Nephron (organoid): Measurements from ENCODE around the gene ULBP2.
"Not testable (repeated sequence)": the region's sequence is repeated elsewhere in the genome, so short reads cannot be mapped to it uniquely, and the experiment has no call there.

ENCODE experiments used
- H3K27ac Mint-ChIP-seq, 3 experiments: 2 replicates each; pipeline ENCODE4 v1.8.0; 2020; ENCODE audit warnings: mixed read lengths in 3 of 3, mild to moderate bottlenecking in 2 of 3, moderate library complexity in 1 of 3
- H3K27me3 Mint-ChIP-seq: 2 replicates; pipeline ENCODE4 v1.8.0; 2021; ENCODE audit warnings: low read depth, mild to moderate bottlenecking, moderate library complexity, mixed read lengths
- H3K36me3 Mint-ChIP-seq: 2 replicates; pipeline ENCODE4 v1.8.0; 2020; ENCODE audit warnings: low read depth, mixed read lengths
- H3K4me1 Mint-ChIP-seq: 2 replicates; pipeline ENCODE4 v1.8.0; 2020; ENCODE audit warnings: mixed read lengths
- H3K4me3 Mint-ChIP-seq, 3 experiments: 2 replicates each; pipeline ENCODE4 v1.8.0; 2020; ENCODE audit warnings: mild to moderate bottlenecking in 3 of 3, mixed read lengths in 3 of 3, moderate library complexity in 2 of 3
- H3K9me3 Mint-ChIP-seq: 2 replicates; pipeline ENCODE4 v1.8.0; 2020; ENCODE audit warnings: mixed read lengths
- TF ChIP-seq, protein P1 (sequence below), 3 experiments: fragments of 200-600 bp; sonication (generic); IDR thresholded peaks; one replicate each; pipeline ENCODE4 v1.5.0; 2021; ENCODE audit warnings: antibody characterized with exemption in 3 of 3; ENCODE audit not compliant: unreplicated experiment in 3 of 3

Gene ULBP2

GRCh38 chr6:149933036-149933435, 8.8 kb upstream of the ULBP2 start:
- Mint-ChIP-seq H3K27me3 (peaks cover 99% of the 10 kb centered on the region), H3K36me3 (no peaks in the 10 kb centered on the region)

GRCh38 chr6:149933461-149933860, 8.4 kb upstream of the ULBP2 start:
- Mint-ChIP-seq H3K9me3 (peaks cover 6% of the 10 kb centered on the region), H3K4me3 (no peak overlapping the region), H3K4me1 (no peaks in the 10 kb centered on the region), H3K27me3 (peaks cover 99% of the 10 kb centered on the region), H3K27ac (no peak overlapping the region), H3K36me3 (no peaks in the 10 kb centered on the region)
- TF ChIP-seq, protein P1, sequence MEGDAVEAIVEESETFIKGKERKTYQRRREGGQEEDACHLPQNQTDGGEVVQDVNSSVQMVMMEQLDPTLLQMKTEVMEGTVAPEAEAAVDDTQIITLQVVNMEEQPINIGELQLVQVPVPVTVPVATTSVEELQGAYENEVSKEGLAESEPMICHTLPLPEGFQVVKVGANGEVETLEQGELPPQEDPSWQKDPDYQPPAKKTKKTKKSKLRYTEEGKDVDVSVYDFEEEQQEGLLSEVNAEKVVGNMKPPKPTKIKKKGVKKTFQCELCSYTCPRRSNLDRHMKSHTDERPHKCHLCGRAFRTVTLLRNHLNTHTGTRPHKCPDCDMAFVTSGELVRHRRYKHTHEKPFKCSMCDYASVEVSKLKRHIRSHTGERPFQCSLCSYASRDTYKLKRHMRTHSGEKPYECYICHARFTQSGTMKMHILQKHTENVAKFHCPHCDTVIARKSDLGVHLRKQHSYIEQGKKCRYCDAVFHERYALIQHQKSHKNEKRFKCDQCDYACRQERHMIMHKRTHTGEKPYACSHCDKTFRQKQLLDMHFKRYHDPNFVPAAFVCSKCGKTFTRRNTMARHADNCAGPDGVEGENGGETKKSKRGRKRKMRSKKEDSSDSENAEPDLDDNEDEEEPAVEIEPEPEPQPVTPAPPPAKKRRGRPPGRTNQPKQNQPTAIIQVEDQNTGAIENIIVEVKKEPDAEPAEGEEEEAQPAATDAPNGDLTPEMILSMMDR (IDR thresholded peaks at IDR 0.05; ENCODE audit: unreplicated experiment in 3 of 3), result no peak

More at GRCh38 chr6:149933036-149933435, 8.8 kb upstream of the ULBP2 start:
- no peak overlapping the region for H3K27ac Mint-ChIP-seq
- H3K4me1 Mint-ChIP-seq, result no peaks in the 10 kb centered on the region
- TF ChIP-seq, protein P1 (IDR thresholded peaks at IDR 0.05; ENCODE audit: unreplicated experiment in 3 of 3), result no peak
- H3K4me3 Mint-ChIP-seq, result no peak overlapping the region
- H3K9me3 Mint-ChIP-seq, result peaks cover 7% of the 10 kb centered on the region

GRCh38 chr6:149934249-149935156, 7.3 kb upstream of the ULBP2 start:
- peaks cover 99% of the 10 kb centered on the region for H3K27me3 Mint-ChIP-seq
- no peak overlapping the region for H3K4me3 Mint-ChIP-seq
- H3K4me1 Mint-ChIP-seq, result peaks cover 7% of the 10 kb centered on the region
- no peaks in the 10 kb centered on the region for H3K36me3 Mint-ChIP-seq
- H3K27ac Mint-ChIP-seq, result no peak overlapping the region
- no peaks in the 10 kb centered on the region for H3K9me3 Mint-ChIP-seq
- TF ChIP-seq, protein P1 (IDR thresholded peaks at IDR 0.05; ENCODE audit: unreplicated experiment in 3 of 3), result peak; percentile 67 to 92 (median 80)

DNA sequence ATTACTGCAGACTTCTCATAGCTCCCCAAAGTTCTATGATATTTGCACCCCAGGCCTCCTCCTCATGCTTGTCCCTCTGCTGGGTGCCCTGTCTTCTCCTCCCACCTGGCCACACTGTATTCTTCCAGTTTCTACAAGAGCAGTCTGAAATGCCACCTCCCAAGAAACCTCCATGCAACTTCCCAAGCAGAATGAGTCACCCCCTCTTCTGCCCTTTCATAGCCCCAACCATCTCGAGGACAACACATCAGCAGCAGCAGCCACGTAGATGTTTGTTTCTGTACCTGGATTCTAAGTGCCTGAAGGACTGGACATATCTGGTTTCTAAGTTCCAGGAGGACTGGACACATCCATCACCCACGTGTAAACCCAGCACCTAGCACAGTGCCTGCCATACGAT, 6.6 kb upstream of the ULBP2 start:
- Mint-ChIP-seq H3K27me3 (peaks cover 99% of the 10 kb centered on the region), H3K4me3 (no peak overlapping the region), H3K9me3 (no peaks in the 10 kb centered on the region), H3K27ac (no peak overlapping the region), H3K36me3 (no peaks in the 10 kb centered on the region), H3K4me1 (peaks cover 8% of the 10 kb centered on the region)
- TF ChIP-seq, protein P1 (IDR thresholded peaks at IDR 0.05; ENCODE audit: unreplicated experiment in 3 of 3), result no peak

DNA sequence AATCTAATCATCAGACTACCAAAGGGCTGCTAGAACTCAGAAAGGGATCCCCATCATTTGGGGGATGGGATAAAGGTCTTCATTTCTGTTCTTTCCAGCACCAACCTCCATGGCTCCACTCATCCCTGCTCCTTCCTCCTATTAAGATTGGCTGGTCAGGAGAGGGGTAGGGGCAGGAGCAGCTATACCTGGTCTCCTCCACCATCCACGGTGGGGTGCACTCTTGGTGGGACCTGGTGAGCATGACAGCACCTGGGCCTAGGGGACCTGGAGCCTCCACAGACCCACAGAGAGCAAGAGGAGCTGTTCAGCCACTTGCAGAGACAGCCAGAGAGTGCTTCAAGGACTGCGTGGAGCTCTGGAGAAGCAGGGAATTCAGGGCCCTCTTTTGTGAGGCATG, 6.1 kb upstream of the ULBP2 start:
- TF ChIP-seq, protein P1 (IDR thresholded peaks at IDR 0.05; ENCODE audit: unreplicated experiment in 3 of 3), result no peak
- no peaks in the 10 kb centered on the region for H3K9me3 Mint-ChIP-seq
- no peak overlapping the region for H3K27ac Mint-ChIP-seq
- peaks cover 8% of the 10 kb centered on the region for H3K4me1 Mint-ChIP-seq
- H3K36me3 Mint-ChIP-seq, result no peaks in the 10 kb centered on the region
- H3K4me3 Mint-ChIP-seq, result no peak overlapping the region
- peaks cover 99% of the 10 kb centered on the region for H3K27me3 Mint-ChIP-seq

GRCh38 chr6:149936743-149937142, 5.1 kb upstream of the ULBP2 start:
- Mint-ChIP-seq H3K27me3 (peaks cover 99% of the 10 kb centered on the region), H3K4me1 (peaks cover 11% of the 10 kb centered on the region), H3K36me3 (no peaks in the 10 kb centered on the region), H3K9me3 (no peaks in the 10 kb centered on the region), H3K4me3 (no peak overlapping the region), H3K27ac (no peak overlapping the region)
- TF ChIP-seq, protein P1 (IDR thresholded peaks at IDR 0.05; ENCODE audit: unreplicated experiment in 3 of 3), result no peak

- H3K9me3 Mint-ChIP-seq, H3K36me3 Mint-ChIP-seq, H3K27ac Mint-ChIP-seq: not testable (repeated sequence)
- Mint-ChIP-seq H3K4me1 (peaks cover 12% of the 10 kb centered on the region), H3K27me3 (peaks cover 100% of the 10 kb centered on the region), H3K4me3 (peak overlapping the region in 1 of 3 experiments; percentile 42)
Observed at GRCh38 chr6:149938013-149938570, 3.7 kb upstream of the ULBP2 start.
